Activated CD4-positive, alpha-beta T cell treated with anti-CD3 and anti-CD28 coated beads for 36 hours (primary cell): ENCODE measurements around the gene ZNF202. TPM values are rescaled to one million over a fixed set of nuclear protein-coding genes. Genes with fewer than 3 reads are reported as not detected.

ENCODE experiments used
- ATAC-seq: fragments of 200-7000 bp; cut with Tn5 transposase; one replicate; pipeline ENCODE4 v1.10.0; 2021; ENCODE audit warnings: mild to moderate bottlenecking, moderate library complexity
- CTCF ChIA-PET: fragments of 350-600 bp; sonication (Branson Sonifier 250); formaldehyde crosslinking; loops from one replicate; lab custom pipeline; 2021; ENCODE audit warnings: antibody characterized with exemption; lab: Charles Lee
- POLR2A ChIA-PET: fragments of 350-600 bp; sonication (Branson Sonifier 250); formaldehyde crosslinking; loops from one replicate; lab custom pipeline; 2021; ENCODE audit warnings: antibody characterized with exemption, inconsistent platforms; lab: Charles Lee
- DNase-seq: peaks from one replicate; pipeline ENCODE4 v3.0.0-alpha.2; 2020
- H3K27ac Mint-ChIP-seq: one replicate; pipeline ENCODE4 v1.8.0; 2021; ENCODE audit warnings: mixed read lengths
- H3K27me3 Mint-ChIP-seq: one replicate; pipeline ENCODE4 v1.8.0; 2021; ENCODE audit warnings: mixed read lengths
- H3K36me3 Mint-ChIP-seq: one replicate; pipeline ENCODE4 v1.8.0; 2021; ENCODE audit warnings: low read depth, mixed read lengths
- H3K4me1 Mint-ChIP-seq: one replicate; pipeline ENCODE4 v1.8.0; 2021; ENCODE audit warnings: mixed read lengths
- H3K4me3 Mint-ChIP-seq: one replicate; pipeline ENCODE4 v1.8.0; 2021; ENCODE audit warnings: mild to moderate bottlenecking, moderate library complexity, mixed read lengths
- H3K9me3 Mint-ChIP-seq: one replicate; pipeline ENCODE4 v1.8.0; 2021; ENCODE audit warnings: low read depth, mixed read lengths
- intact Hi-C, 2 experiments: fragments of 100-400 bp; cut with DNase I in 1 of 2; cut with micrococcal nuclease in 1 of 2; formaldehyde crosslinking; loops; one replicate each; pipeline versions ENCODE4 v1.14.2 to v1.15.1; 2022 to 2024; cut with DNase I, micrococcal nuclease
- total RNA-seq, 2 experiments: library from RNA; stranded (reverse); gene quantifications; one replicate each; pipeline ENCODE4 v1.2.3, GENCODE V29; 2021

Gene ZNF202
- 10 to 100 TPM in 1 of 2 experiments, 1 to 10 TPM in 1; 9.5 to 12.1 TPM for total RNA-seq

- peak within 1 kb of the TSS; percentile 81 for H3K4me3 Mint-ChIP-seq
- peaks cover 31% of the 10 kb centered on the region for H3K4me1 Mint-ChIP-seq
- POLR2A ChIA-PET, result no interaction called here
- H3K27ac Mint-ChIP-seq, result peak within 1 kb of the TSS; percentile 97
- DNase-seq (peak; percentile 96), ATAC-seq (peak; percentile 96)
- CTCF ChIA-PET, result interaction anchor here (0.8 to 0.9 kb wide), 2 partner anchors 30 to 34 kb away, joined by 3 read pairs; no protein-coding TSS in a partner anchor
- no peaks in the 10 kb centered on the region for H3K9me3 Mint-ChIP-seq
- H3K27me3 Mint-ChIP-seq, result peaks cover 2% of the 10 kb centered on the region
- peaks cover 22% of the 10 kb centered on the region for H3K36me3 Mint-ChIP-seq
- intact Hi-C loops, result loop anchor here (1.0 to 5.0 kb wide), 7 partner anchors 373 to 1085 kb away; partner anchors contain the start of genes VWA5A (in 2 of the 2), HSPA8 (in 1 of the 2), SIAE (in 1 of the 2) and SPA17 (in 1 of the 2)
Observed at GRCh38 chr11:123741159-123742030, at the start of gene ZNF202. Gene ZNF202, minus strand, starts transcription at chr11:123741660. Its CDS starts 10,772 bp downstream, at chr11:123730888.

GRCh38 chr11:123783536-123783935, 42.1 kb upstream of the ZNF202 start:
- no peak overlapping the region for H3K27ac Mint-ChIP-seq
- ChIA-PET CTCF (no interaction called here), POLR2A (no interaction called here)
- H3K4me1 Mint-ChIP-seq, result no peaks in the 10 kb centered on the region
- no peaks in the 10 kb centered on the region for H3K36me3 Mint-ChIP-seq
- intact Hi-C loops, result no loop called here
- H3K27me3 Mint-ChIP-seq, result peaks cover 14% of the 10 kb centered on the region
- no peak overlapping the region for H3K4me3 Mint-ChIP-seq
- ATAC-seq (no peak), DNase-seq (no peak)
- H3K9me3 Mint-ChIP-seq, result no peaks in the 10 kb centered on the region

- ATAC-seq (no peak), DNase-seq (no peak)
- H3K4me3 Mint-ChIP-seq, result no peak overlapping the region
- H3K36me3 Mint-ChIP-seq, result no peaks in the 10 kb centered on the region
- peaks cover 17% of the 10 kb centered on the region for H3K27me3 Mint-ChIP-seq
- H3K4me1 Mint-ChIP-seq, result no peaks in the 10 kb centered on the region
- POLR2A ChIA-PET, result no interaction called here
- CTCF ChIA-PET, result no interaction called here
- intact Hi-C loops, result no loop called here
- H3K27ac Mint-ChIP-seq, result no peak overlapping the region
- no peaks in the 10 kb centered on the region for H3K9me3 Mint-ChIP-seq
Observed at GRCh38 chr11:123778511-123778910, 37.1 kb upstream of the ZNF202 start.

GRCh38 chr11:123775715-123776549, 34.5 kb upstream of the ZNF202 start:
- intact Hi-C loops, result no loop called here
- ATAC-seq, result no peak
- no peak for DNase-seq
- Mint-ChIP-seq H3K4me3 (no peak overlapping the region), H3K4me1 (no peaks in the 10 kb centered on the region), H3K27me3 (peaks cover 13% of the 10 kb centered on the region), H3K9me3 (no peaks in the 10 kb centered on the region), H3K36me3 (no peaks in the 10 kb centered on the region), H3K27ac (no peak overlapping the region)
- CTCF ChIA-PET, result interaction anchor here (0.9 to 1.7 kb wide), 3 partner anchors 10 to 65 kb away, joined by 3 to 6 read pairs (median 4); no protein-coding TSS in a partner anchor
- POLR2A ChIA-PET, result no interaction called here

- CTCF ChIA-PET, result interaction anchor here (0.9 to 1.7 kb wide), 3 partner anchors 9 to 64 kb away, joined by 3 to 6 read pairs (median 4); no protein-coding TSS in a partner anchor
- POLR2A ChIA-PET, result no interaction called here
- Mint-ChIP-seq H3K36me3 (no peaks in the 10 kb centered on the region), H3K27ac (no peak overlapping the region), H3K9me3 (no peaks in the 10 kb centered on the region), H3K27me3 (peaks cover 13% of the 10 kb centered on the region), H3K4me1 (no peaks in the 10 kb centered on the region), H3K4me3 (no peak overlapping the region)
- intact Hi-C loops, result no loop called here
- DNase-seq (no peak), ATAC-seq (no peak)
Observed at GRCh38 chr11:123775289-123775688, 33.8 kb upstream of the ZNF202 start.

GRCh38 chr11:123773959-123774358, 32.5 kb upstream of the ZNF202 start:
- ATAC-seq (no peak), DNase-seq (no peak)
- Mint-ChIP-seq H3K9me3 (no peaks in the 10 kb centered on the region), H3K4me1 (no peaks in the 10 kb centered on the region), H3K27ac (no peak overlapping the region), H3K36me3 (no peaks in the 10 kb centered on the region), H3K4me3 (no peak overlapping the region), H3K27me3 (peaks cover 8% of the 10 kb centered on the region)
- ChIA-PET POLR2A (no interaction called here), CTCF (no interaction called here)
- intact Hi-C loops, result no loop called here

GRCh38 chr11:123773026-123773425, 31.6 kb upstream of the ZNF202 start:
- DNase-seq (no peak), ATAC-seq (no peak)
- Mint-ChIP-seq H3K27ac (no peak overlapping the region), H3K9me3 (no peaks in the 10 kb centered on the region), H3K27me3 (peaks cover 7% of the 10 kb centered on the region), H3K36me3 (no peaks in the 10 kb centered on the region), H3K4me1 (no peaks in the 10 kb centered on the region), H3K4me3 (no peak overlapping the region)
- intact Hi-C loops, result no loop called here
- CTCF ChIA-PET, result no interaction called here
- POLR2A ChIA-PET, result no interaction called here

GRCh38 chr11:123771664-123772063, 30.2 kb upstream of the ZNF202 start:
- Mint-ChIP-seq H3K36me3 (no peaks in the 10 kb centered on the region), H3K4me3 (no peak overlapping the region), H3K27ac (no peak overlapping the region), H3K9me3 (no peaks in the 10 kb centered on the region), H3K27me3 (peaks cover 8% of the 10 kb centered on the region), H3K4me1 (no peaks in the 10 kb centered on the region)
- CTCF ChIA-PET, result no interaction called here
- ATAC-seq, result no peak
- POLR2A ChIA-PET, result no interaction called here
- DNase-seq, result no peak
- intact Hi-C loops, result no loop called here

- no peak for DNase-seq
- Mint-ChIP-seq H3K27ac (no peak overlapping the region), H3K36me3 (no peaks in the 10 kb centered on the region), H3K9me3 (no peaks in the 10 kb centered on the region), H3K4me1 (no peaks in the 10 kb centered on the region), H3K4me3 (no peak overlapping the region), H3K27me3 (peaks cover 5% of the 10 kb centered on the region)
- ChIA-PET CTCF (no interaction called here), POLR2A (no interaction called here)
- intact Hi-C loops, result no loop called here
- no peak for ATAC-seq
Observed at GRCh38 chr11:123770712-123771111, 29.3 kb upstream of the ZNF202 start.

GRCh38 chr11:123765601-123766000, 24.1 kb upstream of the ZNF202 start:
- ChIA-PET POLR2A (no interaction called here), CTCF (interaction anchor here (1.4 to 1.6 kb wide), 2 partner anchors 10 to 125 kb away, joined by 3 to 6 read pairs; no protein-coding TSS in a partner anchor)
- Mint-ChIP-seq H3K9me3 (peaks cover 14% of the 10 kb centered on the region), H3K4me1 (no peaks in the 10 kb centered on the region), H3K27ac (no peak overlapping the region), H3K36me3 (no peaks in the 10 kb centered on the region), H3K4me3 (no peak overlapping the region), H3K27me3 (peaks cover 4% of the 10 kb centered on the region)
- ATAC-seq (no peak), DNase-seq (no peak)
- intact Hi-C loops, result no loop called here

- ChIA-PET CTCF (no interaction called here), POLR2A (no interaction called here)
- Mint-ChIP-seq H3K27me3 (peaks cover 5% of the 10 kb centered on the region), H3K4me3 (no peak overlapping the region), H3K36me3 (no peaks in the 10 kb centered on the region), H3K27ac (no peak overlapping the region), H3K4me1 (no peaks in the 10 kb centered on the region), H3K9me3 (peaks cover 14% of the 10 kb centered on the region)
- ATAC-seq (no peak), DNase-seq (no peak)
- intact Hi-C loops, result no loop called here
Observed at GRCh38 chr11:123762422-123762821, 21.0 kb upstream of the ZNF202 start.
